GM18951 (cell line): ENCODE results near the gene ALPK3.
"Not testable (repeated sequence)": the region's sequence is repeated elsewhere in the genome, so short reads cannot be mapped to it uniquely, and the experiment has no call there.

Experiments
- POLR2A ChIP-seq: IDR thresholded peaks from 4 replicates; pipeline ENCODE4 v1.6.1; 2011; ENCODE audit warnings: mild to moderate bottlenecking; ENCODE audit not compliant: insufficient read length, insufficient read depth; ENCODE audit errors: extremely low read depth
- in situ Hi-C: fragments of 300-500 bp; cut with MboI; formaldehyde crosslinking; loops from one replicate; pipeline ENCODE4 v1.12.0; 2022; ENCODE audit warnings: low sequenced_read_pairs, mixed read lengths, inconsistent platforms; ENCODE audit not compliant: unreplicated experiment

Gene ALPK3

DNA sequence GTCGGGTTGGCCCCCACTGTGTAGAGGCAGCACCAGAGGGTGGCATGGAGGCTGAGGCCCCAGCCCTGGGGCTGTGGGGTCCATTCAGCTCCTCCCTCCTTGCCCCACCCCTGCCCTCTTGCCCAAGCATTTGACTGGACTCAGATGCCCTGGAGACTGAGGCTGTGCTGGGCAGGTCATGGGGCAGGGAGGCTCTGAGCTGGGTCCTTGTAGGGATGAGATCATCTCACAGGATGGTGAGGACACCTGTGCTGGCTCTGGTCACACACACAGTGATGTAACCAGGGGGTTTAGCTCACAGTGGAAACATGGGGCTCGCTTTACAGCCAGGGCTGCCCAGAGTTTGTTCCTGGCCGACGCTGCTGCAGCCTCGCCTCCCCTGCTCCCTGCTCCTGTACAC lies 17.8 kb downstream of the ALPK3 start:
- in situ Hi-C loops: no loop called here

DNA sequence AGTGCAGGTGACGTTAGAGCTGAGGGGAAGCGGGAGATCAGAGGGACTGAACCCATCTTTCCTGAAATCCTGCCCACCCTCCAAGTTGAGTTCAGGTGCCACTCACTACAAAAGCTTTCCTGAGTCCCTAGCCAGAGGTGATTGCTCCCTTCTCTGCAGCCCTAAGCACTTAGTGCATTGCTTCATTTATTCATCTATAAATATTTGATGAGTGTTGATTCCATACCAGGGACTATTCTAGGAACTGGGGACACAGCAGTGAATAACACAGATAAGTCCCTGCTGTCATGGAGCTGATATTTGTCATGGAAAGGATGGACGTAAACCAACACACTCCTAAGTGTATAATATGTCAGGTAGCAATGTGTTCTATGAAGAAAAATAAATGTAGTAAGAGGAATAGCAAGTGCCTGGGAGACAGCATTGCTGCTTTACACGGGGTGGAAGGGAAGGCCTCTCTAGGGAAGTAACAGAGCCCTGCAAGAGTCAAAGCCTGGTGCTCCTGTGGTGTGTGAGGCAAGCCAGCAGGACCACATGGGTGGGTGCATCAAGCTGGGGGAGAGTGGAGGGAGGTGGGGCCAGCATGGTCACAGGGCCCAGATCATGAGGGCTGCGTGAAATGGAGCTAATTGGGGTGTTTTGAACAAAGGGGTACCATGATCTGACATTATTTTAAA lies 18.6 kb downstream of the ALPK3 start:
- in situ Hi-C loops: no loop called here
- TF ChIP-seq POLR2A: no peak

More for the DNA sequence above, 17.8 kb downstream of the ALPK3 start:
- TF ChIP-seq POLR2A: no peak

DNA sequence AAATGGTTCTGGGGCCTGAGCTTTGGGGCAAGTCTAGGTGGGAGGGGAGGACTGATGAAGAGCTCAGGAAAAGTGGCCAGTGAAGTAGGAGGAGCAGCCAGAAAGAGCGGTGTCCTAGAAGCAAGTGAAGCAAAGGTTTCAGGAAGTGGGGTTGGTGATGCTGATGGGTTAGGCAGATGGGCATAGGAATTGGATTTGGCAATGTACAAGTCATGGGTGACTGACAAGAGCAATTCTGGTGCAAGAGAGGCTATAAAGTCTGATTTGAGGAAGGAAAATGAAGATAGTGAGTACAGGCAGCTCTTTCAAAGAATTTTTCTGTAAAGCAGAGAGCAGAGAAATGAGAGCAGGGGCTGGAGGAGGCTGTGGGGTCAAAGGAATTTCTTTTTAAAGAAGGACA lies 19.7 kb downstream of the ALPK3 start:
- TF ChIP-seq POLR2A: no peak
- in situ Hi-C loops: no loop called here

DNA sequence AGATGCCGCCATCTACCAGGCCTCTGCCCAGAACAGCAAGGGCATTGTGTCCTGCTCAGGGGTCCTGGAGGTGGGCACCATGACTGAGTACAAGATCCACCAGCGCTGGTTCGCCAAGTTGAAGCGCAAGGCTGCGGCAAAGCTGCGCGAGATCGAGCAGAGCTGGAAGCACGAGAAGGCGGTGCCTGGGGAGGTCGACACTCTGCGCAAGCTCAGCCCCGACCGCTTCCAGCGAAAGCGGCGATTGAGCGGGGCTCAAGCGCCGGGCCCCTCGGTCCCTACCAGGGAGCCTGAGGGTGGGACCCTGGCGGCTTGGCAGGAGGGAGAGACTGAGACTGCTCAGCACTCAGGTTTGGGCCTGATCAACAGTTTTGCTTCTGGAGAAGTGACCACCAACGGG lies 22.6 kb downstream of the ALPK3 start:
- TF ChIP-seq POLR2A: no peak
- in situ Hi-C loops: no loop called here

DNA sequence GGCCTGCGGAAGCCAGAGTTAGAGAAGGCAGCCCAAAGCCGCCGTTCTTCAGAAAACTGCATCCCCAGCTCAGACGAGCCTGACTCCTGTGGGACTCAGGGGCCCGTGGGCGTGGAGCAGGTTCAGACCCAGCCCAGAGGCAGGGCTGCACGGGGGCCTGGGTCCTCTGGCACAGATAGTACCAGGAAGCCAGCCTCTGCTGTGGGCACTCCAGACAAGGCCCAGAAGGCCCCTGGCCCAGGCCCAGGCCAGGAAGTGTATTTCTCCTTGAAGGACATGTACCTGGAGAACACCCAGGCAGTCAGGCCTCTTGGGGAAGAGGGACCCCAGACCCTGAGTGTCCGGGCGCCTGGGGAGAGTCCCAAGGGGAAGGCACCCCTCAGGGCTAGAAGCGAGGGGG lies 23.1 kb downstream of the ALPK3 start:
- TF ChIP-seq POLR2A: no peak
- in situ Hi-C loops: no loop called here

DNA sequence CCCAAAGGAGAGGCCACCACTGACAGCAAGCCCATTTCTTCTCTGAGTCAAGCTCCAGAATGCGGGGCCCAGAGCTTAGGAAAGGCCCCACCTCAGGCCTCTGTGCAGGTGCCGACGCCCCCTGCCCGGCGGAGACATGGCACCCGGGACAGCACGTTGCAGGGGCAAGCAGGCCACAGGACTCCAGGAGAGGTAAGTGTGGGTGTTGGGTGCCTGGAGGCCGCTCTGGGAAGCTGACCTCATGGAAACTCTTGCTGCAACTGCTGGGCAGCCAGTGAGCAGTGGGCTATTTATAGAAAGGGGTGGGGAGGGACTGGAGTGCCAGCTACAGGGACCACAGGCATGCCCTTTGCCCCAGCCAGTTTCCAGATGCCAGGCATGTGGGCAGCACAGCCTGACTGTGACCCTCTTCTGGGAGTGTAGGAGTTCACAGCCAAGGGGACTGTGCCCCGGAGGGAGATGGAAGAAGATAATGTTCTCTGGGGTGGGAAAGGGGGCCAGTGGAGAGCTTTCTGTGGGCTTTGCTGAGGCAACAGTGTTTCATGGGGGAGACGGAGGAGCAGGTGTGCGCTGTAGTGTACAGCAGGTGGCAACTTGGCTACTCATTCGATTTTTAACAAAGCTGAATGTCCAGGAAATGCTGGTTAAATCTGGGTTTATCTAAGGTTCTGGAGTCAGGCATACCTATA lies 23.7 kb downstream of the ALPK3 start:
- no peak for TF ChIP-seq POLR2A
- in situ Hi-C loops: no loop called here

DNA sequence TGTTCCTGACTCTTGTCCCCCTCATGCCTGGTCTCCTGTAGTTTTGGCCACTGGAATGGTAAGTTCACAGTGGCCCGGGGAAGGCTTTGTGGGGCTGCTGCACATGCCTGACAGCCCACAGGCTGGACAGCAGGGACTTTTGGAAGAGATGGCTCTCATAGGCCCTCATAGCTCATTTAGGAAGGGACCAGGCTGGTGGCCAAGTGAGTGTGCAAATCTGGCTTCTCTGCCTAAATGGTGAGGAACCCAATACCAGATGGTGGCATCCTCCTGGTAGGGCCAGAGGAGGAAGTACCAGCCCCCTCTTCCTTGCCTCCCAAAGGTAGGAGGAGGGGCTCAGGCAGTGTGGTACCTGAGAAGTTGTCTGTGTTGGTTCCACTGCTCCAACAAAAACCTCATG lies 25.6 kb downstream of the ALPK3 start:
- TF ChIP-seq POLR2A: no peak
- in situ Hi-C loops: no loop called here

DNA sequence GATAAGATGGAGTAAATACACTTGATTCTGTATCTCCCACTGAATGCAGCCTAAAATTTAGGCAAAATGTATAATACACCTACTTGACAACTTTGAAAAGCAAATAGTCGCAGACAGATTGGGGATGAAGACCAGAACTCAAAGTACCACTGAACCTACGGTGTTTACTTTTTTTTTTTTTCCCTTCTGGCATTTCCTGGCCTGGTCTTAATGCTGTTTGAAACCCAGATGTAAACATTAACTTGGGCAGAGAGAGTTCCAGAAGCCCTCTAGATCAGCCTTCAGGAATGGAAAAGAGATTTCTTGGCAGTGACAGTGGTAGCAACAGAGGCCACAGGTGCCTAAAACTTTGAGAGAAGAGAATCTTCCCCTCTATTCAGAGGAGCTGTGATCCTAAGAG lies 27.8 kb downstream of the ALPK3 start:
- no peak for TF ChIP-seq POLR2A
- in situ Hi-C loops: no loop called here

DNA sequence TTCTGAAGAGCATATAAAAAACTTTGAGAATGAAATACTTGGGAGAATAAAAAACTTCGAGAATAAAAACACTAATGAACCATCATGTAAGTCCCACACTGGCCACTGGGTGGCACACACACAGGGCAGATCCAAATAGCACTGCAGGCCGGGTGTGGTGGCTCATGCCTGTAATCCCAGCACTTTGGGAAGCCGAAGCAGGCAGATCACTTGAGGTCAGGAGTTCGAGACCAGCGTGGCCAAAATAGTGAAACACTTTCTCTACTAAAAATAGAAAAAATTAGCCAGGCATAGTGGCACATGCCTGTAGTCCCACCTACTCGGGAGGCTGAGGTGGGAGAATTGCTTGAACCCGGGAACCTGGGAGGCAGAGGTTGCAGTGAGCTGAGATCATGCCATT lies 28.5 kb downstream of the ALPK3 start:
- in situ Hi-C loops: not testable (repeated sequence)

DNA sequence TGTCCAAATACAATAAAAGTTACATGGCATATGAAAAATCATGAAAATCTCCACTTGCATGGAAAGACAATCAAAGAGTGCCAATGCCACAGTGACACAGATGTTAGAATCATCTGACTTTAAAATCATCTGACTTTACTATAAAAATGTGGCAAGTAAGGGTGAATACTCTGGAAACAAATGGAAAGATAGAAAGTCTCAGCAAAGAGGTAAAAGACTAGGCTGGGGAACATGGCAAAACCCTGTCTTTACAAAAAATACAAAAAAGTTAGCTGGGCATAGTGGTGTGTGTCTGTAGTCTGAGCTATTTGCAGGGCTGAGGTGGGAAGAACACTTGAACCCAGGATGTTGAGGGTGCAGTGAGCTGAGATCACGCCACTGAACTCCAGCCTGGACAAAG lies 29.1 kb downstream of the ALPK3 start:
- in situ Hi-C loops: no loop called here
- TF ChIP-seq POLR2A: no peak

DNA sequence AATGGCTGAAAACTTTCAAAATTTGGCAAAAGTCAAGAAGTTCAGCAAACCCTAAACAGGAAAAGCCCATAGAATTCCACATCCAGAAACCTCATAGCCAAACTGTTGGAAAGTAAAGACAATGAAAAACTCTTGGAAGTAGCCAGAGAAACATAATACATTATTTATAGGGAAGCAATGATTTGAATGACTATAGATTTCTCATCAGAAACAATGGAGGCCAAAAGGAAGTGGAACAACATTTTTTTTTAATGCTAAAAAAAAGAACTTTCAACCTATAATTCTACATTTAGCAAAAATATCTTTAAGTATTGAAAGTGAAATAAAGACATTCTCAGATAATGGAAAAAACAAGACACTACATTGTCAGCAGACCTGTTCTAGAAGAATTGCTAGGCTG lies 30.2 kb downstream of the ALPK3 start:
- in situ Hi-C loops: no loop called here

DNA sequence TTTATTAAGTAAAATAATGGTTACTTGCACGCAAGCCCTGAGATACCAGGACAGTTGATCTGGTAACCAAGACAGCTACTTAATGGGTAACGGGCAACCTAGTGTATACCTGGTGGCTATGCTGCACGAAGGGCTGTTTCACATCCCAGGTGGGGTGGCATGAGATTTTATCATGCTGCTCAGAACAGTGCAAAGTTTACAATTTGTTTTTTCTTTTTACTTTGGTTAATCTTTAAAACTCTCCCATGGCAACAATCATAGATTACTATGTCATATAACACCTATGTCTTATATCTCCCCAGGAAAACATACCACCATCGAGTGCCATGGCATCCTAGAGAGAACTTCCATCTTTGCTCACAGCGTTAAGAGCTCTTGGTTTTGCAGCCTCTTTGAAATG lies 35.1 kb downstream of the ALPK3 start:
- in situ Hi-C loops: no loop called here
- no peak for TF ChIP-seq POLR2A

More for the DNA sequence above, 30.2 kb downstream of the ALPK3 start:
- TF ChIP-seq POLR2A: no peak

DNA sequence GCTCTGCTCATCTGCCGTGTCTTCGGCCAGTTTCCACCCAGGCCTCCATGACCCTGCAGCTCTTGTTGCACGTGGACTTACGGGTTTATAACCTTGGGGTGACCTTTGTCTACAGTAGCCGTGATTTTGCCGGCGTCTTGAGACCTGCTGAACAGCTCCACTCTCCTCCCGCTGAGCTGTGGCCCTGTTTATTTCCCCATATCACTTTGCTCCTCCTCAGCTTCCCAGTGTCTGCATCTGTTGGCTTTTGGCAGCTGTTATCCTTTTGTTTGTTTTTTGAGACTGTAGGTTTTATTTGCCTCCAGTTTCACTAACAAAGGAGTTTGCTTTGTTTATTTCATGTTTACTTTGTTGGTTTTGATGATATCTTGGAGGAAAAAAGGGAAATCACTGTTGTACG lies 38.0 kb downstream of the ALPK3 start:
- no peak for TF ChIP-seq POLR2A
- in situ Hi-C loops: no loop called here

DNA sequence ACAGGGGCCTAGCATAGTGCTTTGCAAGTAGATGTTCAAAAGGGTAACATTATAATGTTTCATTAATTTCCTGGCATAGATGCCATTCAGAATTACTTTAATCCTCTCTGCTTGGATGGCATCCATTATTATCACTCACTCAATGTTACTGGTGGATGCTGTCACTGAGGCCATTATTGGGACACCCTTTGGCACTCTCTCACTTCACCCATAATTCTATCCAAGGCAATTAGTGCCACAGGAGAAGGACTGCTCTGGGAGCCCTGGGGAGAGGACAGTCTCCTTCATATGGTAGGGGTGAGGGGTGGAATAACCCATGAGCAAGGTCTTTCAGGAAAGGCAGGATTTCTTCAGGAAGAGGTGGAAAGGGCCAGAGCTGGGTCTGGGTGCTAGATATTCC lies 38.6 kb downstream of the ALPK3 start:
- in situ Hi-C loops: no loop called here

More for the DNA sequence above, 38.6 kb downstream of the ALPK3 start:
- no peak for TF ChIP-seq POLR2A
